ENCODE results near the gene ADSS1. TPM values are rescaled to one million over a fixed set of nuclear protein-coding genes. Genes with fewer than 3 reads are reported as not detected.

The ADSS1 gene
- polyA plus RNA-seq, 1 of the 3 experiments (the other 2 are of a cell fraction): 14.3 TPM

GRCh38 chr14:104767634-104767918 lies 43.5 kb downstream of the ADSS1 start:
- no peak overlapping the region for H3K27ac ChIP-seq (ENCODE audit: low read depth in 2 of 2, low read length in 1 of 2)
- DNase-seq: no peak
- no peaks in the 10 kb centered on the region for H4K20me1 ChIP-seq (ENCODE audit: insufficient read depth)
- no peaks in the 10 kb centered on the region for H3K79me2 ChIP-seq (ENCODE audit: insufficient read depth)
- H2AFZ ChIP-seq (ENCODE audit: low read depth): no peak overlapping the region
- H3K27me3 ChIP-seq (ENCODE audit: insufficient read depth): no peaks in the 10 kb centered on the region
- H3K4me1 ChIP-seq (ENCODE audit: control insufficient read depth in 1 of 2, insufficient read depth in 2 of 2, low read depth in 1 of 2, low read length in 1 of 2): peaks cover 0 to 7% of the 10 kb centered on the region in 2 experiments; a peak in 1 of 4 replicates
- no peaks in the 10 kb centered on the region for H3K9me3 ChIP-seq
- H3K4me3 ChIP-seq (ENCODE audit: low read depth in 2 of 2, low read length in 1 of 2): no peak overlapping the region
- CTCF ChIA-PET: interaction anchor here (0.6 to 6.5 kb wide), 19 partner anchors 9 to 208 kb away, joined by 3 to 85 read pairs (median 7); partner anchors contain the start of genes AKT1, SIVA1 and ZBTB42
- H3K36me3 ChIP-seq (replicated peaks in 1 of 2; ENCODE audit: control insufficient read depth in 1 of 2, insufficient read depth in 2 of 2, low read length in 1 of 2): peaks cover 8 to 22% of the 10 kb centered on the region in 2 experiments
- 78% methylated on average over 5 of the region's 5 CpGs for WGBS (ENCODE audit: low lambda C conversion rate)
- no peak overlapping the region for H3K4me2 ChIP-seq
- H3F3A ChIP-seq (replicated peaks; ENCODE audit: insufficient read depth): peaks cover 32% of the 10 kb centered on the region
- POLR2A ChIA-PET: no interaction called here
- no peaks in the 10 kb centered on the region for H3K9me2 ChIP-seq
- H3K9ac ChIP-seq: no peak overlapping the region
- TF ChIP-seq FOXJ3 (CRISPR knock-in tag; IDR thresholded peaks at IDR 0.05): no peak
- no peak for TF ChIP-seq SMC3 (IDR thresholded peaks at IDR 0.05; ENCODE audit: low read depth, low read length)
- no peak for TF ChIP-seq USF2 (IDR thresholded peaks at IDR 0.05; ENCODE audit: borderline replicate concordance, low read depth, low read length)
- no peak for TF ChIP-seq YY1 (IDR thresholded peaks at IDR 0.05; ENCODE audit: low read depth)

GRCh38 chr14:104768437-104769323 lies 44.7 kb downstream of the ADSS1 start:
- no peak overlapping the region for H2AFZ ChIP-seq (ENCODE audit: low read depth)
- H3K4me2 ChIP-seq: no peak overlapping the region
- H3F3A ChIP-seq (replicated peaks; ENCODE audit: insufficient read depth): peaks cover 32% of the 10 kb centered on the region
- peak overlapping the region in 1 of 2 experiments; percentile 35; a peak in 1 of 4 replicates for H3K27ac ChIP-seq (ENCODE audit: low read depth in 2 of 2, low read length in 1 of 2)
- no peaks in the 10 kb centered on the region for H4K20me1 ChIP-seq (ENCODE audit: insufficient read depth)
- H3K9ac ChIP-seq: no peak overlapping the region
- ChIA-PET POLR2A (interaction anchor here (0.8 to 1.2 kb wide), 3 partner anchors 15 to 217 kb away, joined by 3 read pairs; partner anchors contain the start of gene CLBA1), CTCF (interaction anchor here (0.6 to 6.5 kb wide), 46 partner anchors 9 to 616 kb away, joined by 3 to 85 read pairs (median 6); partner anchors contain the start of genes AKT1, CEP170B, SIVA1 and ZBTB42)
- no peaks in the 10 kb centered on the region for H3K9me3 ChIP-seq
- 13% methylated on average over 16 of the region's 25 CpGs for WGBS (ENCODE audit: low lambda C conversion rate)
- no peaks in the 10 kb centered on the region for H3K27me3 ChIP-seq (ENCODE audit: insufficient read depth)
- no peaks in the 10 kb centered on the region for H3K79me2 ChIP-seq (ENCODE audit: insufficient read depth)
- H3K4me3 ChIP-seq (ENCODE audit: low read depth in 2 of 2, low read length in 1 of 2): no peak overlapping the region; a peak in 1 of 4 replicates
- DNase-seq: peak; percentile 94
- peaks cover 0 to 7% of the 10 kb centered on the region in 2 experiments; a peak in 1 of 4 replicates for H3K4me1 ChIP-seq (ENCODE audit: control insufficient read depth in 1 of 2, insufficient read depth in 2 of 2, low read depth in 1 of 2, low read length in 1 of 2)
- H3K36me3 ChIP-seq (replicated peaks in 1 of 2; ENCODE audit: control insufficient read depth in 1 of 2, insufficient read depth in 2 of 2, low read length in 1 of 2): peaks cover 8 to 33% of the 10 kb centered on the region in 2 experiments
- no peaks in the 10 kb centered on the region for H3K9me2 ChIP-seq
- peak; percentile 88 for TF ChIP-seq RAD21 (IDR thresholded peaks at IDR 0.05; ENCODE audit: low read length)
- no peak for TF ChIP-seq FOSL2 (IDR thresholded peaks at IDR 0.05; ENCODE audit: borderline replicate concordance, low read depth)
- peak; percentile 45; the same call in 1 of the 2 replicates for TF ChIP-seq MXI1 (IDR thresholded peaks at IDR 0.05; ENCODE audit: low read depth, low read length)
- TF ChIP-seq CHD2 (IDR thresholded peaks at IDR 0.05; ENCODE audit: low read length, partially characterized antibody): peak; percentile 7
- TF ChIP-seq CTCF (IDR thresholded peaks at IDR 0.05): peak; percentile 70
- no peak for TF ChIP-seq EP300 (IDR thresholded peaks at IDR 0.05; ENCODE audit: borderline replicate concordance in 1 of 2, low read depth in 1 of 2, low read length in 1 of 2)
- TF ChIP-seq SMC3 (IDR thresholded peaks at IDR 0.05; ENCODE audit: low read depth, low read length): peak; percentile 85
- peak; percentile 53; the same call in 1 of the 2 replicates for TF ChIP-seq SIN3A (IDR thresholded peaks at IDR 0.05; ENCODE audit: borderline replicate concordance, low read depth, low read length)

Measured in SK-N-SH (cell line).